Spleen (tissue), 11 donors: ENCODE results near the gene GJB1. TPM values are rescaled to one million over a fixed set of nuclear protein-coding genes. Genes with fewer than 3 reads are reported as not detected.

ENCODE experiments used
- DNase-seq: peaks from one replicate; pipeline ENCODE4 v3.0.0-alpha.2; 2020
- H3K27ac ChIP-seq, 8 donors: fragments of 200-600 bp; sonication (generic) in 7 of 8; 1 replicate in 4 of 8; 2 replicates in 4 of 8; pipeline versions ENCODE4 v1.5.0 to v1.8.0; 2016 to 2021; ENCODE audit warnings: inconsistent platforms in 4 of 8, mild to moderate bottlenecking in 4 of 8, moderate library complexity in 1 of 8
- H3K27me3 ChIP-seq, 7 donors: fragments of 200-600 bp; sonication (generic) in 6 of 7; replicated peaks in 1 of 7; 1 replicate in 4 of 7; 2 replicates in 3 of 7; pipeline versions ENCODE4 v1.5.0 to v1.8.0; 2016 to 2021; ENCODE audit warnings: inconsistent platforms in 3 of 7, mild to moderate bottlenecking in 1 of 7
- H3K36me3 ChIP-seq, 6 donors: fragments of 200-600 bp; sonication (generic) in 5 of 6; 1 replicate in 4 of 6; 2 replicates in 2 of 6; pipeline versions ENCODE4 v1.5.0 to v1.8.0; 2016 to 2021; ENCODE audit warnings: inconsistent platforms in 2 of 6
- H3K4me1 ChIP-seq, 6 donors: fragments of 200-600 bp; sonication (generic) in 5 of 6; 1 replicate in 3 of 6; 2 replicates in 3 of 6; pipeline versions ENCODE4 v1.5.0 to v1.8.0; 2016 to 2021; ENCODE audit warnings: inconsistent platforms in 3 of 6
- H3K4me3 ChIP-seq, 8 donors: fragments of 200-600 bp; sonication (generic) in 7 of 8; 1 replicate in 4 of 8; 2 replicates in 4 of 8; pipeline versions ENCODE4 v1.5.0 to v1.8.0; 2016 to 2021; ENCODE audit warnings: inconsistent platforms in 4 of 8, mild to moderate bottlenecking in 4 of 8, moderate library complexity in 2 of 8
- H3K9me3 ChIP-seq, 8 donors: fragments of 200-600 bp; sonication (generic) in 7 of 8; 1 replicate in 4 of 8; 2 replicates in 4 of 8; pipeline versions ENCODE4 v1.5.0 to v1.8.0; 2016 to 2021; ENCODE audit warnings: inconsistent platforms in 4 of 8
- CTCF ChIP-seq, 11 experiments: fragments of 200-600 bp in 7 of 11; fragments of 450-650 bp in 4 of 11; sonication (generic) in 4 of 11; IDR thresholded peaks in 8 of 11; conservative IDR thresholded peaks in 3 of 11; 1 replicate in 7 of 11; 2 replicates in 4 of 11; pipeline versions ENCODE4 v1.4.0 to v1.8.0; 2016 to 2021; ENCODE audit warnings: antibody characterized with exemption in 11 of 11, inconsistent platforms in 4 of 11, mild to moderate bottlenecking in 1 of 11
- POLR2A ChIP-seq, 3 donors: fragments of 450-650 bp; IDR thresholded peaks; one replicate each; pipeline ENCODE4 v1.5.1; 2017; ENCODE audit warnings: antibody characterized with exemption in 3 of 3, mild to moderate bottlenecking in 1 of 3
- POLR2AphosphoS5 ChIP-seq, 3 donors: sonication (generic); formaldehyde crosslinking; IDR thresholded peaks; one replicate each; pipeline ENCODE4 v1.5.1; 2017; ENCODE audit warnings: antibody characterized with exemption in 3 of 3
- WGBS, 5 donors: extraction: QIAGEN DNeasy Blood & Tissue Kit in 3 of 5; methylation state at CpG; one replicate each; pipeline versions ENCODE4 v1.1.5 to v1.1.7; 2013 to 2018; 5-methylcytosine and 5-hydroxymethylcytosine counted together
- intact Hi-C: fragments of 100-400 bp; cut with DNase I; formaldehyde crosslinking; loops from one replicate; pipeline ENCODE4 v1.15.0; 2023; ENCODE audit warnings: low total_unique reads
- polyA plus RNA-seq, 3 donors: library from polyadenylated mRNA; stranded (reverse); fragments of 200-250 nt; gene quantifications; one replicate each; pipeline ENCODE4 v1.2.1, GENCODE V29; 2013
- total RNA-seq, 7 donors: library from RNA; depleted of rRNA in 3 of 7; stranded (reverse); fragments of >200 nt in 3 of 7; fragmentation: NEBNext Ultra II Directional in 4 of 7; extraction: Animal tissue kit (Norgen Biotek cat#: 25700) in 4 of 7; gene quantifications; one replicate each; pipeline versions ENCODE4 v1.1.0 to v1.2.1, GENCODE V29; 2016 to 2021
- donor health status: healthy with polysubstance abuse.
- donor health status: DM: no; HTN: no; CAD: no; lungs with moderate emphysema.
- donor health status: DM: no; HTN: no; CAD: no.
- donor health status: Bipolar disorder and iron deficiency.
- donor health status: healthy.
- donor health status: DM: no; HTN: no; CAD: no.
- donor health status: DM: yes; HTN: yes; CAD: no.

GJB1 gene
- total and polyA plus RNA-seq, 10 donors, result not detected

DNA sequence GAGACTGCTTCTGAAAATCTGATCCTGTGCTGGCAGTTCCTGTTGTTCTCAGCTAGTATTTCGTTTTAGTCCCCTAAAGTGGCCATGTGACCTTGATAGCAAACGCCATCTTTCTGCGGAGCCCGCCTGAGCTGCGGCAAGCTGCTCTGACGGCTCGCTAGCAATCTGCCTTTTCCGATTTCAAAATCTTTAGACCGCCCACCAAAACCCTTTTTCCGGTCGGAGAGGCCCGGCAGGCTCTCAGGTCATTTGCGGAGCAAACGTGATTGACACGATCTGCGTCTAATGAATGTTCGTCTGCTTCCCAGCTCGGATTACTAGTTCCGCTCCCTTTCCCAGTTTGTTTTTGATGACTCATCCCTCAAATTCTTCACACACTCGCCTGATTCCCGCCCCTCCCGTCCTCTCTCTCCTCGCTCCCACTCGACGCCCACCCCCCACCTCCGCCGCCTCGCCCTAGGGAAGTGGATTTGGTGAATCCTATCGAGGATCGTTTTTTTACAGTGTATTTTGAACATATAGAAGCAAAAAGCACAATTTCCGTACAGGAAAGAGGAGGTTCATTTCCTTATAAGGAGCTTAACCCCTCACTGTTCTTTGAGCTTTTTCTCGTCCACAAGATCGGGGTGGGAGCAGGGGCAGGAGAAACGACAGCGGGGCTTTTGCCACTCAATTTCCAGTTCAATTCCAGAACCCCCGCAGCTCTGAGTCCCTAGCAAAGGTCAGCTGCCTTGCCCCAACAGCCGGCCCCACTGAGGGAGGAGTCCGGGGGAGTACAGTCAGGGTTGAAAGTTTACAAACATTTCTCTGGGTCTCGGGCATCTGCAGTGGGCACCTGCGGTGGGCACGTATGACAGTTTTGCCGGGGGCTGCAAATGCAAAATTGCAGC, 40.9 kb upstream of the GJB1 start:
- Histone ChIP-seq H3K4me3 (peak overlapping the region; percentile 25 to 71 (median 36)), H3K4me1 (peaks cover 0 to 26% (median 12%) of the 10 kb centered on the region in 6 donors), H3K36me3 (peaks cover 0 to 5% (median 0%) of the 10 kb centered on the region in 6 donors), H3K9me3 (no peaks in the 10 kb centered on the region), H3K27ac (peak overlapping the region; percentile 75 to 94 (median 91)), H3K27me3 (no peaks in the 10 kb centered on the region)
- WGBS, 5 donors, result 1 to 40% (median 4%) methylated on average over 32 to 42 of the region's 42 CpGs
- peak; percentile 92 for DNase-seq
- TF ChIP-seq POLR2AphosphoS5 (IDR thresholded peaks at IDR 0.05) (peak; percentile 49 to 94 (median 93)), POLR2A (IDR thresholded peaks at IDR 0.05) (peak in 2 of 3 donors; percentile 36 to 81), CTCF (IDR thresholded peaks at IDR 0.05 in 8 of 11, conservative IDR thresholded peaks at IDR 0.05 in 3 of 11) (no peak)
- intact Hi-C loops, result no loop called here

DNA sequence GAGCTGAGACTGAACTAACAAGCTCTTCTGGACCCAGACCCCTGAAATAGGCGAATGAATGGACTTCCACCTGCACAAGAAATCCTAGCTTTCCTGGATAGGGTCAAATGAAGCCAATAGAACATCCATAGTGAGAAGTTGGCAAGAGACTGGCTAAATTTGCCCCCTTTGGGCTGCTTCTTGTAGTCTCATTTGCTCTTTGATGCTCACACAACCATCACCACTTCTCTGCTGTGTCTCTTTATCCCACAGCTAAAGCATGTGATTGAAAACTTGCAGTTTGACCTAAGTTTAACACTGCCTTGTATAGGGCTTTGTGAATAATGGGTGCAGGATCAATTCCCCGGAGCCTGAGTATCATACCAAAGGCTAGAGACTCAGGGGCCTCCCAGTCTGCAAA, 40.2 kb upstream of the GJB1 start:
- Histone ChIP-seq H3K9me3 (no peaks in the 10 kb centered on the region), H3K27me3 (no peaks in the 10 kb centered on the region), H3K27ac (peak overlapping the region; percentile 19 to 94 (median 91)), H3K4me3 (peak overlapping the region in 5 of 8 donors; percentile 28 to 71 (median 39)), H3K36me3 (no peaks in the 10 kb centered on the region), H3K4me1 (peaks cover 0 to 26% (median 12%) of the 10 kb centered on the region in 6 donors)
- WGBS, 5 donors, result 50 to 63% (median 51%) methylated on average over 2 of the region's 2 CpGs
- DNase-seq, result no peak
- TF ChIP-seq POLR2A (IDR thresholded peaks at IDR 0.05), result no peak
- TF ChIP-seq POLR2AphosphoS5 (IDR thresholded peaks at IDR 0.05), result no peak
- TF ChIP-seq CTCF (IDR thresholded peaks at IDR 0.05 in 8 of 11, conservative IDR thresholded peaks at IDR 0.05 in 3 of 11), result no peak
- intact Hi-C loops, result no loop called here

GRCh38 chrX:71183341-71183740, 39.7 kb upstream of the GJB1 start:
- H3K27ac ChIP-seq, result peak overlapping the region in 6 of 8 donors; percentile 87 to 94 (median 92)
- no peak overlapping the region for H3K4me3 ChIP-seq
- WGBS, 5 donors, result 68 to 93% (median 85%) methylated on average over 4 to 6 of the region's 6 CpGs
- TF ChIP-seq CTCF (IDR thresholded peaks at IDR 0.05 in 8 of 11, conservative IDR thresholded peaks at IDR 0.05 in 3 of 11) (no peak), POLR2AphosphoS5 (IDR thresholded peaks at IDR 0.05) (no peak), POLR2A (IDR thresholded peaks at IDR 0.05) (no peak)
- intact Hi-C loops, result no loop called here
- H3K9me3 ChIP-seq, result no peaks in the 10 kb centered on the region
- no peaks in the 10 kb centered on the region for H3K27me3 ChIP-seq
- no peaks in the 10 kb centered on the region for H3K36me3 ChIP-seq
- no peak for DNase-seq
- peaks cover 0 to 26% (median 12%) of the 10 kb centered on the region in 6 donors for H3K4me1 ChIP-seq

- no peak for TF ChIP-seq POLR2AphosphoS5 (IDR thresholded peaks at IDR 0.05)
- TF ChIP-seq CTCF (IDR thresholded peaks at IDR 0.05 in 8 of 11, conservative IDR thresholded peaks at IDR 0.05 in 3 of 11), result no peak
- TF ChIP-seq POLR2A (IDR thresholded peaks at IDR 0.05), result no peak
- Histone ChIP-seq H3K4me1 (peaks cover 0 to 21% (median 12%) of the 10 kb centered on the region in 6 donors), H3K27me3 (no peaks in the 10 kb centered on the region), H3K4me3 (no peak overlapping the region), H3K27ac (no peak overlapping the region), H3K36me3 (no peaks in the 10 kb centered on the region), H3K9me3 (no peaks in the 10 kb centered on the region)
- DNase-seq, result no peak
- intact Hi-C loops, result no loop called here
- WGBS, 5 donors, result 71 to 88% (median 74%) methylated on average over 5 of the region's 5 CpGs
Observed at GRCh38 chrX:71184092-71184491, 38.9 kb upstream of the GJB1 start.
